Measurements from ENCODE around the gene C1S.

DNA sequence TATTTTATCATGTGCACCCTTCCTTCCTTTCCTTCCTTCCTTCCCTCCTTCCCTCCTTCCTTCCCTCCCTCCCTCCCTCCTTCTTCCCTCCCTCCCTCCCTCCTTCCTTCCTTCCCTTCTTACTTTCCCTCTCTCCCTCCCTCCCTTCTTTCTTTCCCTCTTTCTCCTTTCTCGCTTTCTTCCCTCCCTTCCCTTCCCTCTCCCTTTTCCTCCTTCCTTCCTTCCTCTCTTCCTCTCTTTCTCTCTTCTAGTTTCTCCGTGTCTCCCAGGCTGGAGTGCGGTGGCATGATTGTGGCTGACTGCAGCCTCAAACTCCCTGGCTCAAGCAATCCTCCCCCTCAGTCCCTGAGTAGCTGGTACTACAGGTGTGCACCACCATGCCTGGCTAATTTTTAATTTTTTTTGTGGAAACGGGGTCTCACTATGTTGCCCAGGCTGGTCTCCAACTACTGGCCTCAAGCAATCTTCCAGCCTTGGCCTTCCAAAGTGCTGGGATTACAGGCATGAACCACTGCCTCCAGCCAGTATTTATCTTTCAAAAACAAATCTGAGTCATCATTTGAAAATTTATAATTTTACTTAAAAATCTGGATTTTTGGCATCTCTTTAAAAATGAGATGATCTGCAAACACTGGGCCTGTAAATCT lies 40.7 kb downstream of the C1S start:
- no peak for TF ChIP-seq POLR2A (IDR thresholded peaks at IDR 0.05)
- no peak for TF ChIP-seq CTCF (IDR thresholded peaks at IDR 0.05)
